Lung microvascular endothelial cell (primary cell): Measurements from ENCODE around the gene ITK. TPM values are rescaled to one million over a fixed set of nuclear protein-coding genes. Genes with fewer than 3 reads are reported as not detected.
"Not testable (repeated sequence)": the region's sequence is repeated elsewhere in the genome, so short reads cannot be mapped to it uniquely, and the experiment has no call there.

Experiments used
- DNase-seq, 2 donors: peaks; one replicate each; pipeline versions ENCODE4 v3.0.0 to v3.0.0-alpha.2; 2010; ENCODE audit warnings: low read depth in 2 of 2
- total RNA-seq: library from RNA; depleted of rRNA; stranded (reverse); fragments of >200 nt; gene quantifications from 2 replicates; pipeline ENCODE4 v1.2.1, GENCODE V29; 2014

The ITK gene
- total RNA-seq, 1 donor from 2014 or later, result not detected

GRCh38 chr5:157167214-157167621, 13.4 kb upstream of the ITK start:
- DNase-seq, result no peak

- DNase-seq, result no peak
These were observed 12.4 kb upstream of the ITK start for GRCh38 chr5:157168286-157168685.

- no peak for DNase-seq
These were observed 8.2 kb upstream of the ITK start for GRCh38 chr5:157172403-157172802.

- no peak for DNase-seq
These were observed 5.5 kb upstream of the ITK start for GRCh38 chr5:157175071-157175612.

DNA sequence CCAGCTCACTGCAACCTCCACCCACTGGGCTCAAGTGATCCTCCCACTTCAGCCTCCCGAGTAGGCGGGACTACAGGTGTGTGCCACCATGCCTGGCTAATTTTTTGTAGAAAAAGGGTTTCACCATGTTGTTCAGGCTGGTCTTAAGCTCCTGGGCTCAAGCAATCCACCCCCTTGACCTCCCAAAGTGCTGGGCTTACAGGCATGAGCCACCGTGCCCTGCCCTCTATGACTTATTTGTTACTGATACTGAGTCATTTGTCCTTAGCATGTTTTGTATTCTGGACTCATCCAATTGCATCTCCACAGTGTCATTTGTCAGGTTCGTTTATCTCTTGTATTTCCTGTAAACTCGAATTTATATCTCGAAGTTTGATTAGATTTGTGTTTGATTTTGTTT, 2.7 kb upstream of the ITK start:
- no peak for DNase-seq

GRCh38 chr5:157178966-157179365, 1.7 kb upstream of the ITK start:
- DNase-seq, result no peak

GRCh38 chr5:157182143-157182757, 1.6 kb downstream of the ITK start:
- no peak for DNase-seq

DNA sequence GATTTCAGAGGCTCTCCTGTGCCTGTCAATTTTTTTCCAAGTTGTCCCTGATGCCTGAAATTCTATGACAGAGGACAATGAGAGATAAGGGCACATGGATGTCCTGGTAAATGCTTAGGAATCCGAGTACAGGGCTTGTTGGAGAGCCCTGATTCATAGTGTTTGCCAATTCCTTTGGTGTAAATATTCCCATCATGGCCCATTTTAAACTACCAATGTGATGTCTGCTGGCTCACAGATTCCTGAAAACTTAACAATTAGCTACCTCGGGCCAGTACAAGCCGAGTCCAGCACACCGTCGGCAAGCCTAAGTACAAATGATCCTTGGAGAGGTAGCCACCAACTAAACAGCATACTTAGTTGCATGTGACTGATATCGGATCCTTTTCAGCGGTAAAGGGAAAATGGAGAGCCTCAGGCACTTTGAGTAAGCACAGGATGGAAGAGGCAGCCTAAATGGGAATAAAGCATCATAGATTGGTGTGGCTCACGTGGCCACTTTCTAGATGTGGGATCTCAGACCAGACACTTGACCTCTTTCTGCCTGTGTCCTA, 3.6 kb downstream of the ITK start:
- DNase-seq, result no peak

DNA sequence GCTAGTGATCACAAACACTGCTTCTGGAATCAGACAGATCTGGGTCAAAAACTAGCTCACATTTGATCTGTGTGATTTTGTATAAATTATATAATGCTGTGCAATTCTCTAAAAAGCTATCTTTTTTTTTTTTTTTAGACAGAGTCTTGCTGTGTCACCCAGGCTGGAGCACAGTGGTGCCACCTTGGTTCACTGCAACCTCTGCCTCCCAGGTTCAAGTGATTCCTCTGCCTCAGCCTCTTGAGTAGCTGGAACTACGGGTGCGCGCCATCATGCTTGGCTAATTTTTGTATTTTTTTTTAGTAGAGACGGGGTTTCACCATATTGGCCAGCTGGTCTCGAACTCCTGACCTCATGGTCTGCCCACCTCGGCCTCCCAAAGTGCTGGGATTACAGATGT, 4.5 kb downstream of the ITK start:
- DNase-seq, result not testable (repeated sequence)

- no peak for DNase-seq
These were observed 5.8 kb downstream of the ITK start for GRCh38 chr5:157186309-157187045.

DNA sequence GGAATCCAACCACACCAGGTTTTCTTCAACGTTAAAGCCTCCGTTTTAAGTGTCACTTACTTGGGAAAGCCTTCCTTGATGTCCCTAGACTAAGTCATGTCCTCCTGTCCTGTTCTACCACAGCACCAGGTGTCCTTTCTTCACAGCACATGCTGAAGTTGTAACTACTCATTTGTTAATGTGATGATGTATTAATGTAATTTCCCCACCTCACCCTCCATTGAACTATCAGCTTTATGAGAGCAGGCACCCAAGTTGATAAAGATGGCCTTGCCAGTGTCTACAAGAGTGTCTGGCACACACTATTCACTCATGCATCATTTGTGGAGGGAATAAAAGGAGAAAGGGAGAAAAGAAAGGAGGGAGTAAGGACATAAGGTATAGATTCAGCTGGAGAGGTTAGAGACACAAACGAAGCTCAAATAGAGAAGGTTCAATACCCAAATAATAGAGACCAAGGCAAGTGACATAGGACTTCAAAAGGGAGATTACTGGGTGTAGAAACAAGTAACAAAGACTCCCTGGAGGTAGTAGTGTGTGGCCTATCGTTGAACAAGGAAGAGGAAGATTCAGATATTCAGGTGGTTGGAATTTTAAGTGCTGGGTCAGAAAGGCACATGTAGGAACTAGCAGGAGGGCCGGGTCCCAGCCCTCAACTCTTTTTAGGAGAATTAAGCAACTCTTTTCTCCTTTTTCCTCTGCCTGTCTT, 6.6 kb downstream of the ITK start:
- no peak for DNase-seq

DNA sequence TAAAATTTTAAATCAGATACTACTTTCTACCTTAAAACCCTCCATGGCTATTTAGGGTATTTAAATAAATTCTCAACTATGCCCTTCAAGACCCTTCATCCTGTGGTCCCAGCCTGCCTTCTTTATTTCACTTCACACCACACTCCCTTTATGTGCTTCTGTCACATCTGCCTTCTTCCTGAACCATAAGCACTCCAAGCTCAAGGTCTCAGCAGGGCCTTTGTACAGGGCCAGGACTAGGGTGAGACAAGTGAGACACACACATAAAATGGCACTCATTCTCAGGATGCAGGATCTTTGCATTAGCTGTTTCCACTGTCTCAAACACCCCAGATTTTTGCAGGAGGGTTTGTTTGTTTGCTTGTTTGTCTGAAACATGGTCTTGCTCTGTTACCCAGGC, 7.6 kb downstream of the ITK start:
- DNase-seq, result no peak

DNA sequence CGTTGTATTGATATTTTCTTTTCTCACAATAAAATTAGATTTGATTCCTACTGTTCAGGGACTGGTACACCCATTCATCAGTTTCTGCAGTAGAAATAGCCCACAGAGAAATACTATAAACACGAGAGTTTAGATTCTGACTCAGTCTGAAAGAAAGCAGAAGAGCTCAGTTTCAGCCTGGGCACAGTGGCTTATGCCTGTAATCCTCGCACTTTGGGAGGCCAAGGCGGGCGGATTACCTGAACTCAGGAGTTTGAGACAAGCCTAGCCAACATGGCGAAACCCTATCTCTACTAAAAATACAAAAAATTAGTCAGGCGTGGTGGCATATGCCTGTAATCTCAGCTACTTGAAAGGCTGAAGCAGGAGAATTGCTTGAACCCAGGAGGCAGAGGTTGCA, 8.6 kb downstream of the ITK start:
- no peak for DNase-seq

DNA sequence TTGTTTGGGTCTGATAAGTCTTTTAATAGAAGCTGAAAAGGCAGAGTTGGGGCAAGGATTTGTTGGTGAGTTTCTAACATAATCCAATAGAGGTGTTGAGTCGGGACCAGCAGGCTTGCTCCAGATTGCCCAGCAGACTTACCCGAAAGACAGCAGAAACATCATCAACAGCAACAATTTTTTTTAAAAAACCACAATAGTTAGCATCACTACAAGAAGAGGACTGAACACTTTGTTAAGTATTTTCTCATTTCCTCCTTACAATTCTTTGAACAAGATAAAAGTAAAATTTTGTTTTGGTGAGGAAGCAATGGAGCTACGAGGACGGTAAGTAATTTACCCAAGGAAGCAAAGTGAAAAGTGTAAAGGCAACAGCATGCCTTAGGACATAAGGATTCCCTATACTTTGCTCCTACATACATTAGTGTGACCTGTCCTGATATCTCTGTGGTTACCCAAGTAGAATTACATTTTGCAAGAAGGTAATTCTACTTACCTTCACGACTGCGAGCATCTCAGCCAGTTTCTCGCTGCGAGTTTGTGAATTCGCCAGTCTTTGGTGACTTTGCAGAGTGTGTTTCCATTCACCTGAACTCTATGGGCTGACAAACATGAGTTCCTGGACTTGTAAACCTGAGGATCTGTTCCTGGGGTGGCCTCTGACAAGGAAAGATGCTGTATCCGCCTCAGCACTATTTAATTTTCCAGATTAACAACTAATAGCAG, 13.2 kb downstream of the ITK start:
- no peak for DNase-seq

DNA sequence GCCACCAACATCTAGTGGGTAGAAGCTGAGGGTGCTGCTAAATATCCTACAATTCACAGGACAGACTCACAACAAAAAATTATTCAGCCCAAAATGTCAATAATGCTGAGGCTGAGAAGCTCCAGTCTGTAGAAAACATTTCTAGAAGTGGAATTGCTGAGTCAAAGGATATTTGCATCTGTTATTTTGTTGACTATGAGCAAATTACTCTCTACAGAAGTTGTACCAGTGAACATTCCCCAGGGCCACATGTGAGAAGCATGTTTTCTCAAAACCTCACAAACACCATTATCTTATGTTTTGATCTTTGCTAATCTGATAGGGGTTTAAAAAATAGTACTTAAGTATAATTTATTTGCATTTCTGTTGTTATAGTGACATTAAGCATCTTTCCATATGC, 15.4 kb downstream of the ITK start:
- DNase-seq, result no peak

- DNase-seq, result no peak
These were observed 16.4 kb downstream of the ITK start for GRCh38 chr5:157197086-157197485.

DNA sequence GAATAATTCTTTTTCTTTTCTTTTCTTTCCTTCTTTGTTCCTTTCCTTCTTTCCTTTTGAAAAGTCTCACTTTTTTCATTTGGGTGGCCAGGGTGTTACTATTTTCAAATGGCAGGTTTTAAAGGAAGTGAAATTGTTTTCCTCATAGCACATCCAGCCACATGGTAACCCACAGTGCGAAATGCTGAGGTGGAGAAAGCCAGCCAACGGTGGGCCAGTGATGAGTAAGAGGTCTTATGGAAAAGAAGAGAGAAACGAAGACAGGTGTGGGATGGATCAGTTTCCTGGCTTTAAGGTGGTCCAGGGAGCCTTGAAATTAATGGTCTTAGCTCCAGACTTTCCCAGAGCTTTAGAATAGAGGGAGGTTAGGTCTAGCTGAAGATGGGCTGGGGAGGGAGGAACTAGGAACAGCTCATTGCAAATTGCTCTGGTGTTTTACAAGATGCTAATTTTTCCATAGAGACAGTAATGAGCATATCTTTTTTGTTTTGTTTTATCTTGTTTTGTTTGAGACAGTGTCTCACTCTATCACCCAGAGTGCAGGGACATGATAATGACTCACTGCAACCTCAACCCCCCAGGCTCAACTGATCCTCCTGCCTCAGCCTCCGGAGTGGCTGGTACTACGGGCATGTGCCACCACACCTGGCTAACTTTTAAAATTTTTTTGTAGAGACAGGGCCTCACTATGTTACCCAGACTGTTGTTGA, 17.8 kb downstream of the ITK start:
- DNase-seq, result no peak

GRCh38 chr5:157201857-157202256, 21.2 kb downstream of the ITK start:
- DNase-seq, result no peak

DNA sequence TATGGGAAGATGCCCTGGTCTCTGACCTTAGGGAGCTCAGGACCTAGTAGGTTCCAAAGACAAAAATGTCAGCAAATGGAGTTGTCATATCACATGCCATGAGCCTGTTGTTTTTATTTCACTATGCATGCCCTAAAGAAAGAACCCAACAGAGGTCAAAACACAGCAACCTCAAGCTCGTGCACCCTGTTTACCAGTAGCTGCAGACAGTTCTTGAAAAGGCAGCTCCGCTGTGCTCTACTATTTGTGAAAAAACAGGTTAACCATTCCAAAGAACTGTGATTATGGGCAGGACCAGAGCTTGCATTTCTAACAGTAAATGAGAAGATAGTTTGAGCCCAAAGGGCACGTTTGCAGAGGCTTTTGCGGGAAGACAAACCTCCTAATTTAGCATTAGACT, 22.8 kb downstream of the ITK start:
- no peak for DNase-seq

- no peak for DNase-seq
These were observed 24.1 kb downstream of the ITK start for GRCh38 chr5:157204765-157205164.

DNA sequence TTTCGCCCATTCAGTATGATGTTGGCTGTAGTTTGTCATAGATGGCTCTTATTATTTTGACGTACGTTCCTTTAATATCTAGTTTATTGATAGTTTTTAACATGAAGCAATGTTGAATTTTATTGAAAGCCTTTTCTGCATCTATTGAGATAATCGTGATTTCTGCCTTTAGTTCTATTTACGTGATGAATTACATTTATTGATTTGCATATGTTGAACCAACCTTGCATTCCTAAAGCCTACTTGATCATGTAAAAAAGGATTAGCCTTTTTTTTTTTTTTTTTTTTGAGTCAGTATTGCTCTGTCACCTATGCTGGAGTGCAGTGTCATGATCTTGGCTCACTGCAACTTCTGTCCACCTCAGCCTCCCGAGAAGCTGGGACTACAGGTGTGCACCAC, 25.1 kb downstream of the ITK start:
- DNase-seq, result no peak
